ENCODE results near the gene IGFBP3.
"Not testable (repeated sequence)": the region's sequence is repeated elsewhere in the genome, so short reads cannot be mapped to it uniquely, and the experiment has no call there.

IGFBP3 gene

GRCh38 chr7:45920502-45921380 lies at the start of gene IGFBP3:
Gene IGFBP3, minus strand, starts transcription at chr7:45921272. Its CDS starts 132 bp downstream, at chr7:45921140.
- peak; percentile 85 for DNase-seq

DNA sequence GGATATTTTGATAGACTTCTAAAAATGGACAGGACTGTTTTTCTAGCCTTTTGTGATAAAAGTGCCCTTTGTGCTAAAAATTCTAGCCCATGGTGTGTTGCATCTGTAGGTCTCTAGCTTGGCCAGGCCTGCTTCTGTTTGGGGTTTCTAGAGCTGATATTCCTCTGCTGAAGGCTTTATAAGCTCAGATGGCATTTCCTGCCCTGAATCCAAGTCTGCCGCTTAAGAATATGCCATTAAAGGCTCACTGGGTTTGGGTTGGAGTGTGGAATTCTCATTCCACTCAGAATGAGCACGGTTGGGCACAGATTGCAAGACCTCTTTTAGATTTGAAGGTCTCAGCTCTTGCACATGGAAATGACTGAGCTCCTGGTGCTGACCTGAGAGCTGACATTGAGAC lies 49.4 kb upstream of the IGFBP3 start:
- no peak for DNase-seq

DNA sequence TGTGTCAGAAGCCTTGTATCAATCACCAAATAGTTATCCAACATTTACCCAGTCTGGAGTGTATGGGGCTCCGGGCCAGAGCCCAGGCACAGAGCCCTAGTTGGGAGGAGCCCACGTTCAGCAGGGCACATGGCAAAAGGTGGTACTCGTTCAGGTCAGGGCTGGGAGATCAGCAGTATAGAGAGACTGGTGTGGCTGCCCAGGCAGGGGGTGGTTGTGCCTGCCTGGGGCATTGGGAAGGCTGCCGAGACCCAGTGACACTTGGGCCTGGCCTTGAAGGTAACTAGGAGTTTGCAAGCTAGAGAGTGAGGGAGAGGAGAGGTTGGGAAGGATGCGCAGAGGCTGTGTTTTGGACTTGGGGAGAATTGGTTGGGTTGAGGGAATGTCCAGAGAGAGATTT lies 48.9 kb upstream of the IGFBP3 start:
- DNase-seq, result no peak

GRCh38 chr7:45968856-45969541 lies 47.9 kb upstream of the IGFBP3 start:
- no peak for DNase-seq

DNA sequence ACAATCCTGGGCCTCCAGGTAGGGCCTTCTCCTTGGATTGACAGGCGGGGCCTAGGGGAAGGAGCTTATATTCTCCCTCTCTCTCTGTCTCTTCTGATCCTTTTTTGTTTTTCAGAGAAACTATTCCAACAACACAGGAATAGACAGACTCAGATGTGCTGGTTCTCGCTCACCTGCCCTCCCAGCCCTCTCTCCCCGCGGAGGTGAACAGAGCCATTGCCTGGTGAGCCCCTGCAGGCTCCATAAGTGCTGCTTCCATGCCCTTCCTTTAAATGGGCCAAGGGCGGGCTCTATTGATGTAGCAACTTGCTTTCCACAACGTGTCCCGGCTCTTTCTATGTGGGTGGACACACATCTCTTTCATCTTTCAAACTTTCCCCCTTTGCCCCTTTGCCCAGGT lies 47.2 kb upstream of the IGFBP3 start:
- no peak for DNase-seq

GRCh38 chr7:45967591-45968157 lies 46.6 kb upstream of the IGFBP3 start:
- DNase-seq, result no peak

GRCh38 chr7:45962861-45963260 lies 41.8 kb upstream of the IGFBP3 start:
- DNase-seq, result no peak

DNA sequence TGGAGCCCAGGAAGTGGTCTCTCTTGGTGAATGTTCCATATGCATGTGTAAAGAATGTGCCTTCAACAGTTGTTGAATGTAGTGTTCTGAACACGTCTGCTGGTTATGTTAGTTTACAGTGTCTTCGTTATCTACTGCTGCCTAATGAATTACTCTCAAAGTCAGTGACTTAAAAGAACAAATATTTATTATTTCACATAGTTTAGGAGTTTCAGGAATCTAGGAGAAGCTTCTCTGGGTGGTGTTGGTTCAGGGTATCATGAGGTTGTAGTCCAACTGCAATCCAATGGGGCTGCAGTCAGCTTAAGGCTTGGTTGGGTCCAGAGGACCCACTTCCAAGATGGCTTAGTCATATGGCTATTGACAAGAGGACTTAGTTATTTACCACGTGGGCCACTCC lies 36.6 kb upstream of the IGFBP3 start:
- no peak for DNase-seq

- DNase-seq, result no peak
Measured at GRCh38 chr7:45955286-45955685, 34.2 kb upstream of the IGFBP3 start.

- not testable (repeated sequence) for DNase-seq
Measured at GRCh38 chr7:45953055-45953454, 32.0 kb upstream of the IGFBP3 start.

- DNase-seq, result no peak
Measured at GRCh38 chr7:45944058-45944457, 23.0 kb upstream of the IGFBP3 start.

- no peak for DNase-seq
Measured at GRCh38 chr7:45940939-45941338, 19.9 kb upstream of the IGFBP3 start.

DNA sequence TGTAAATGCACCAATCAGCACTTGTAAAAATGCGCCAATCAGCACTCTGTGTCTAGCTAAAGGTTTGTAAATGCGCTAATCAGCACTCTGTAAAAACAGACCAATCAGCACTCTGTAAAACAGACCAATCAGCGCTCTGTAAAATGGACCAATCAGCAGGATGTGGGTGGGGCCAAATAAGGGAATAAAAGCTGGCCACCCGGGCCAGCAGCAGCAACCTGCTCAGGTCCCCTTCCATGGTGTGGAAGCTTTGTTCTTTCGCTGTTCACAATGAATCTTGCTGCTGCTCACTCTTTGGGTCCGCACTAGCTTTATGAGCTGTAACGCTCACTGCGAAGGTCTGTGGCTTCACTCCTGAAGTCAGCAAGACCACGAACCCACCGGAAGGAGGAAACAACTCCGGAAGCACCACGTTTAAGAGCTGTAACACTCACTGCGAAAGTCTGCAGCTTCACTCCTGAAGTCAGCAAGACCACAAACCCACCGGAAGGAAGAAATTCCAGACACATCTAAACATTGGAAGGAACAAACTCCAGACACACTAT lies 19.2 kb upstream of the IGFBP3 start:
- DNase-seq, result not testable (repeated sequence)

DNA sequence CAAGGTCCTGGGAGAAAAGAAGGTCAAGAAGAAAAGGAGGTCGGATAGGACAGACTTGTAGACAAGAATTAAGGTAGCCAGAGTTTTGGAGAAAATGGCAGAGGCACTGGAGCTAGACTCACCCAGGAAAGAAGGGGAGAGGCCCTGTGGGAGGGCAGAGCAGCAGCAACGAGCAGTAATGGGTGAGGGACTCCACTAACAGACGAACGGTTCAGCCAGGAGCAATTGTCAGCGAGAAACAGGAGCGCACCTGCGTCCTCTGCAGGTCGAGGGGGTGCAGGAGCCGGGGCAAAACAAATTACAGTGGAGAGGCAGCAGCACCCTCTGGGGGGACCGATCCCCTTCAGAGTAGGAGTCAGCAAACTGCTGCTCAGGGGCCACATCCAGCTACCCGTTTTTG lies 18.5 kb upstream of the IGFBP3 start:
- no peak for DNase-seq

GRCh38 chr7:45938626-45939302 lies 17.7 kb upstream of the IGFBP3 start:
- no peak for DNase-seq

GRCh38 chr7:45937862-45938261 lies 16.8 kb upstream of the IGFBP3 start:
- no peak for DNase-seq

- no peak for DNase-seq
Measured at GRCh38 chr7:45937301-45937700, 16.2 kb upstream of the IGFBP3 start.

- no peak for DNase-seq
Measured at GRCh38 chr7:45930967-45931366, 9.9 kb upstream of the IGFBP3 start.

- DNase-seq, result no peak
Measured at GRCh38 chr7:45927721-45928120, 6.6 kb upstream of the IGFBP3 start.

- DNase-seq, result no peak
Measured at GRCh38 chr7:45924283-45924682, 3.2 kb upstream of the IGFBP3 start.

DNA sequence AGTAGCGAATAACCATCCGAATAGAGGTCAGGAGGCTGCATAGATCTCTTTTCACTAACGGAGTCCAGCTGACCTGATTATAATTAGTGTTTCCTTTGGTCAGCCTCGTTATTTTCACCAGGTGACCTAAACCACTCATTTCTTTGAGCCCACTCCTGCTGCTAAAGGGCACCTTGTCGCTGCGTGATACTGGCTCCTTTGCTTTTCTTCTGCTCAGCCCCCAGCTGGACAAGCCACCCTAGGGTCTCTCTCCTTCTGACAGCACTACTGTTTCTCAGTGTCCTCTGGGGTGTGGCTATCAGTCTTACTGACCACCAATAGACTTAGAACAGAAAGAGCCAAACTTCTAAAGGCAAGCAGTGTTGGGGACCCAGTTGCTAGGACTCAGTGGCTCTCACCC lies 2.7 kb upstream of the IGFBP3 start:
- no peak for DNase-seq

GRCh38 chr7:45923290-45923689 lies 2.2 kb upstream of the IGFBP3 start:
- peak; percentile 64 for DNase-seq

GRCh38 chr7:45922810-45923209 lies 1.7 kb upstream of the IGFBP3 start:
- DNase-seq, result peak; percentile 49
